GM12864 (cell line): ENCODE data around the gene PCDHB14.

Experiments
- DNase-seq: peaks from one replicate; pipeline ENCODE4 v3.0.0-alpha.2; 2011; ENCODE audit warnings: low read depth
- H3K4me3 ChIP-seq: 2 replicates; pipeline ENCODE4 v1.5.1; 2011; ENCODE audit warnings: mild to moderate bottlenecking, low read depth, low read length, control low read depth
- CTCF ChIP-seq: IDR thresholded peaks from 2 replicates; pipeline ENCODE4 v1.5.1; 2011; ENCODE audit warnings: low read depth, mild to moderate bottlenecking, moderate library complexity, low read length, control low read depth, inconsistent platforms; ENCODE audit errors: missing control alignments

Gene PCDHB14

GRCh38 chr5:141261238-141261546, 38.0 kb downstream of the PCDHB14 start:
- no peak overlapping the region for H3K4me3 ChIP-seq
- no peak for TF ChIP-seq CTCF
- no peak for DNase-seq

- no peak overlapping the region for H3K4me3 ChIP-seq
- TF ChIP-seq CTCF = no peak
- DNase-seq = no peak
Observed at GRCh38 chr5:141269195-141269594, 46.1 kb downstream of the PCDHB14 start.

GRCh38 chr5:141272906-141273305, 49.8 kb downstream of the PCDHB14 start:
- no peak for DNase-seq
- no peak for TF ChIP-seq CTCF
- H3K4me3 ChIP-seq = no peak overlapping the region
